SK-N-SH (cell line): Measurements from ENCODE around the gene MGLL.

Source experiments
- CTCF ChIP-seq: fragments of 200-600 bp; sonication (generic); IDR thresholded peaks from 2 replicates; pipeline ENCODE4 v1.6.1; 2017; ENCODE audit warnings: antibody characterized with exemption, mild to moderate bottlenecking, moderate library complexity
- POLR2AphosphoS5 ChIP-seq: IDR thresholded peaks from 2 replicates; pipeline ENCODE4 v1.6.1; 2012; ENCODE audit warnings: low read depth, low read length
- TAF1 ChIP-seq: IDR thresholded peaks from 2 replicates; pipeline ENCODE4 v1.6.1; 2012; ENCODE audit warnings: low read depth, mild to moderate bottlenecking, low read length, moderate library complexity, borderline replicate concordance

DNA sequence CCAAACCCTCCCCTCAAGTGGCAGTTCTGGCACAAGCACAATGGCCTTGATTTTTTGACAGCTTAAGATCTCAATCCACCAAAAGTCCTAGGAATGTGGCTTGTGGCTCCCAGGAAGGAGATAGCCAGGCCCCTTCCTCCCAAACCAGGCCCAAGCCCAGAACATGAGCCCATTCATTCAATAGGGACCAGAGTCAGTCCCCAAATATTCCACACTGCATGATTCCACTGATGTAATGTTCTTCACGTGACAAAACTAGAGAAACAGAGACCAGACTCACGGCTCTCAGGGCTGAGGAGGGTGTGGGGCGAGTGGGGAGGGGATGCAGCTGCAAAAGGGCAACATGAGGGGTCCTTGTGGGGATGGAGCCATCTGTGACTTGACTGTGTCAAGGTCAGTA is 124.0 kb downstream of the MGLL start:
- TF ChIP-seq TAF1 = no peak
- TF ChIP-seq CTCF = no peak
- no peak for TF ChIP-seq POLR2AphosphoS5
